Renal cortical epithelial cell (primary cell): ENCODE results near the gene TMEM217. TPM values are rescaled to one million over a fixed set of nuclear protein-coding genes. Genes with fewer than 3 reads are reported as not detected.
"Not testable (repeated sequence)": the region's sequence is repeated elsewhere in the genome, so short reads cannot be mapped to it uniquely, and the experiment has no call there.

Experiments used
- DNase-seq: peaks from one replicate; pipeline ENCODE4 v3.0.0-alpha.2; 2011; ENCODE audit warnings: low read depth
- total RNA-seq: library from RNA; depleted of rRNA; stranded (reverse); fragments of >200 nt; gene quantifications from 2 replicates; pipeline ENCODE4 v1.2.3, GENCODE V29; 2014

Gene TMEM217
- total RNA-seq, 1 donor from 2014 or later = 5.7 TPM

DNA sequence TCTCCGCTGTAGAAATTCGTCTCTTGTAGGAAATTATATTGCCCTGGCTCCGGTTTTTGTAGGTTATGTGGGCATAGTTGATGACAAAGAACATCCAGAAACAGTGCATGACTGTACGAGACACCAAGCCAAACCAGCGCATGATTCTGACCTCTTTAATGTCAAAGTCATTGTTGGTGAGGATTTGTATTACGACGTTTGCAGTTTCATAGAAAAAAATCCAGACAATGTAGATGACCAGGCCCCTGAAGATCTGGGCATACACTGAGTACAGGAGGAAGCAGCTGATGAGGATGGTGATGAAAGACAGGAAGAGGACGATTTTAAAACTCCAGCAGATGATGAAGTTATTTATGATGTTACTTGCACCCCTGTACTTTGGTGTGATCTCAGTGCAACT lies 39.4 kb downstream of the TMEM217 start:
- no peak for DNase-seq

DNA sequence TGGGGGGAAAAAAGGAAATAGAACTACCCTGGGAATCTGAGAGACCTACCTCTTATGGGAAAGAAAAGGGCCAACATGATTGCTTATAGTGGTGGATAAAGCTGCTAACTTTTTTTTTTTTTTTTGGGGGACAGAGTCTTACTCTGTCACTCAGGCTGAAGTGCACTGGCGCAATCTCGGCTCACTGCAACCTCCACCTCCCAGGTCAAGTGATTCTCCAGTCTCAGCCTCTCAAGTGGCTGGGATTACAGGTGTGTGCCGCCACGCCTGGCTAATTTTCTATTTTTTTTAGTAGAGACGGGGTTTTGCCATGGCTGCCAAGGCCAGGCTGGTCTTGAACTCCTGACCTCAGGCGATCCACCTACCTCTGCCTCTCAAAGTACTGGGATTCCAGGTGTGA lies 39.9 kb downstream of the TMEM217 start:
- DNase-seq = no peak

DNA sequence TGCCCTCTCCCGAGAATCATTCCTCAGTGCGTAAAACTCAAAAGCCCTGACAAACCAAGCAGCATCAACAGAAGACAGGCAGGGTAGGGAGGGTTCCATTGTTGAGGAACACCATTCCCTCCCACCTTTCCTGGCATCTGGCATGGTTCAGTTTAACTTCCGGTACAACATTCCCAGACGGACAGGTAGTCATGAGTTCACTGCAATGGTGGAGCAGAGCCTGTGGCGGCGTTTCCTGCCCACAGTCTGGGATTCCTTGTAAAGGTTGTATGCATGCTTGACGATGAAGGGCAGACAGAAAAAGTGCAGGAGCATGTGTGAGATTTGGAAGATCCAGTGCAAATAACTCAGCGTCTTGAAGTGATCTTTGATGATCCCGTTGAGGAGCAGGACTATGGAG lies 45.7 kb downstream of the TMEM217 start:
- no peak for DNase-seq

DNA sequence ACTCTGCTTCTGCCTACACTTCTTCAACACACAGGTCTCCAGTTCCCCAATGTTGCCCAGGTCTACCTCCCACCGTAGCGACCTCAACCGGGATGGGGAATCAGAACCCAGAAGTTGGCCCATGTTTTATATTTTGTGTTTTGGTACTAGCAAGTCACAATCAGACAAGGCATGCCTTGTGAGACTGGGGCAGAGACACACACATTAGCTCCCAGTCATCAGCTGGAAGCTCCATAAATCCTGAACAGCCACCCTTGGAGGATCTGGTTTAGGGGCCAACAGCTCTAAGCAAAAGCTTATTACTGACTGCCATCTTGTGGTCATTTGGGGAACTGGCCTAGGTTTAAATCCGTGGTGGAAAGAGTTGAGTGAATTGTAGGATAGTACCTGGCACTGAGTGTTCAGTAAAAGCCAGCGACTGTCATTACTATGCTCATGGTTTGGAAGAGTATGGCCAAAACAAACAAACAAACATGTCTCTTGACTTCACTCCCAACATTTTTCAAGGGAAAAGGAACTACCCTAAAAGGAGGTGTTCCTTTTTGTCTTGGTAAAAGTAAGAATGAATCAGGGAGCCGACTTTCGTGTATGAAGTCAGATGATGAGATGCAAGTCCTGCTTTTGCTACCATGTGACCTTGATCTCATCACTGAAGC lies 47.5 kb downstream of the TMEM217 start:
- DNase-seq = peak; percentile 74

DNA sequence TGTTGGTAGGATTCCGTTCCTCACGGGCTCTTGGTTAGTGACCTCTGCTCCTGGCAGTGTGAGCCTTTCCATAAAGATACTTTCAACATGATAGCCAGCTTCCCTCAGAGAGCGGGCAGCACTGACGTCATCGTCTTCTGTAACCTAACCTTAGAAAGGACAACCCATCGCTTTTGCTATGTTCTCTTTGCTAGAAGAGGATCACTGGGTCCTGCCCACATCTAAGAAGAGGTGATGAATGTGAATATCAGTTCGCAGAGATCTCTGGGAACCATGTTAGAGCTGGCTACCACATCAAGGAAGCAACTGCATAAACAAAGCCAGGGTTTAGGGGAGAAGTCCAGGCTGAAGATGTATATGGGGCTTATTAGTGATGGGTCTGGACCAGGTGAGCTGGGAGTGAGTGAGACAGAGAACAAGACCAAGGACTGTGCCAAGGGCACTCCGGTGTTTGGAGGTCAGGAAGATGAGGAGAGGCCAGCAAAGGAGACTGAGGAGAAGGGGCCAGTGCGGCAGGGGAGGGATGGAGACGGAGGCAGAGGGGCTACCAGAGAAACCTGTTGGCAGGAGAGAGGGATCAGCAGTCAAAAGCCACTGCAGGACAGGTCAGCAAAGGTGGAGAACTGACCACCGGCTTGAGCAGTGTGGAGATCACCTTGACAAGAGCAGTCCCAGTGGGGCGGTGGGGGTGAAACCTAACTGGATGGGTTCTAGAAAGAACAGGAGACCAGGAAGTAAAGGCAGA lies 48.3 kb downstream of the TMEM217 start:
- no peak for DNase-seq

DNA sequence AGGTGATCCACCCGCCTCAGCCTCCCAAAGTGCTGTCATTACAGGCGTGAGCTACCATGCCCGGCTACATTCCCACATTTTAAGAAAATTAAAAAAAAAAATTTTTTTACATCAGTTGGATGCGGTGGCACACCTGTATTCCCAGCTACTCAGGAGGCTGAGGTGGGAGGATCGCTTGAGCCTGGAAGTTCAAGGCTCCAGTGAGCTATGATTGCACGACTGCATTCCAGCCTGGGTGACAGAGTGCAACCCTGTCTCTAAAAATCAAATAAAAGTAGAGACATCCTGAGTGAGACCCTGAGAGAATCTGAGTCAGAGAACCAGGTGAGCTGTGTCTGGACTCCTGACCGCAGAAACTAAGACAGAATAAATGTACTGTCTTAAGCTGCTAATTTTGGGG lies 49.2 kb downstream of the TMEM217 start:
- no peak for DNase-seq

DNA sequence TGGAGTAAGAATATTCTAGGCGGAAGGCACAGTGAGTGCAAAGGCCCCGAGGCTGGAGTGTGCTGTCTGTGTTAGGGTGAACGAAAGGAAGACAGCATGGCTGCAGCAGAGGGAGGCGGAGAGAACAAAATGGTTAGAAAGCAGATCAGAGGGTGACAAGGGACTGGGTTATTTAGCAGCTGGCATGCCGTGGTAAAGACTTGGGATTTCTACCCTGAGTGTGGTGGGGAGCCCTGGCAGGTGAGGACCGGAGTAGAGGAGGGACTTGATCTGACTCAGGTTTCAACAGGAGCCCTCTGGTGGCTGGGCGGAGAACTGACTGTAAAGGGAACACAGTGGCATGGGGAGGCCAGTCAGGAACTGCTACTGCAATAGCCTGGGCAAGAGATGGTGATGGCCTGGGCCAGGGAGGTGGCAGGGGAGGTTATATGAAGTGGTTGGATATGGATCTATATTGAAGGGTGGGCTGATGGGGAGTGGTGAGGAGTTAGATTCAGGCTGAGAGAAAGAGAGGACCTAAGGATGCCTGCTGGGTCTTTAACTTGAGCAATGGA lies 50.0 kb downstream of the TMEM217 start:
- DNase-seq = peak; percentile 73

DNA sequence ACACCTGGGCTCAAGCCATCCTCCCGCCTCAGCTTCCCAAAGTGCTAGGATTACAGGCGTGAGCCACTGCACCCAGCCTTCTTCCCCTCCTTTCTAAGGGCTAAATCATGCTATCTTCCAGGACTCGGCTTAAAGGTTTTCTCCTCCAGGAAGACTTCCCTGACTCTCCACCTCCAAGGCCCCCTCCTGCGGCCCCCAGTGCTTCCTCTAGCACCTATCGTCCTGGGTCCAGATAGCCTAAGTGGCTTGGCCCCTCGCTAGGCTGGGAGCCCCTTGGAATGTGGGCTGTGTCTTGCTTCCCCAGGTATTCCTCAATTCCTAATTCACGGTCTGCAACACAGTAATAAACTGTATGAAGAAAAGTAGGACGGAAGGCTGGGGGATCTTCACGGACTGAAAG lies 51.3 kb downstream of the TMEM217 start:
- no peak for DNase-seq

DNA sequence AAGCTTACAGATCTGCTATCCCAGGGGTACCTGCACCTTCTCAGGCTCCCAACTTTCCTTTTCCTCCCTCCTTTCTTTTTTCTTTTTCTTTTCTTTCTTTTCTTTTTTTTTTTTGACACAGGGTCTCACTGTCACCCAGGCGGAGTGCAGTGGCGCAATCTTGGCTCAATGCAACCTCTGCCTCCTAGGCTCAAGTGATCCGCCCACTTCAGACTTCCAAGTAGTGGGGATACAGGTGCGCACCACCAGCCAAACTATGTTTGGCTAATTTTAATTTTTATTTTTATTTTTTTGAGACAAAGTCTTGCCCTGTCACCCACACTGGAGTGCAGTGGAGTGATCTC lies 52.0 kb downstream of the TMEM217 start:
- DNase-seq = no peak

DNA sequence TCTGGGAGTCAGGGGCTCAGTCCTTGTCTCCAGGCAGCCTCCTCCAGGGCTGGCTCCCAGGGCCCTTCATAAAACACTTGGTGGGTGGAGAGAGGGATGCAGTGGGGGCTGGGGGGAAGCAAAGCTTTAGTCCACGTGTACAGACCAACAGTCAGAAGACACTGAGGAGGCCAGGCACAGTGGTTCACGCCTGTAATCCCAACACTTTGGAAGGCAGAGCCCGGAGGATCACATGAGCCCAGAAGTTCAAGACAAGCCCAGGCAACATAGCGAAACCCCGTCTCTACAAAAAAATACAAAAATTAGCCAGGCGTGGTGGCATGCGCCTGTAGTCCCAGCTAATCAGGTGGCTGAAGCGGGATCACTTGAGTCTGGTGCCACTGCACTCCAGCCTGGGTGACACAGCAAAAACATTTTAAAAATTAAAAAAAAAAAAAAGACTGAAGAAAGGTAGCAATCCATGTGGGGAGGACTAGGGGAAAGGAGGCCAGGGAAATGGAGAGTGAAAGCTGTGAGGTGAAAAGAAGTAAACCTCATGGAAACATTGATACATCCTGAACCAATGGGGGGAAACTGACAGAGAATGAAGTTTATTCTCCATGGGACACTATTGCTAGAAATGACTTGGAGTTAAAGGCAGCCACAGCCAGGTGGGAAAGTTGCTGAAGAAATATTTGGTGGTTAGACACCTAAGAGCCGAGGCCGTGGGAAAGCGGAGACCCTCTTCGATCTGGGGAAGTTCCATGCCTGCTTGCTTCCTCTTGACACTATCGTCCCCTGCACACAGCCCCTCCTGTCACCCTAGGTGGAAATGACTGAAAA lies 52.6 kb downstream of the TMEM217 start:
- no peak for DNase-seq

DNA sequence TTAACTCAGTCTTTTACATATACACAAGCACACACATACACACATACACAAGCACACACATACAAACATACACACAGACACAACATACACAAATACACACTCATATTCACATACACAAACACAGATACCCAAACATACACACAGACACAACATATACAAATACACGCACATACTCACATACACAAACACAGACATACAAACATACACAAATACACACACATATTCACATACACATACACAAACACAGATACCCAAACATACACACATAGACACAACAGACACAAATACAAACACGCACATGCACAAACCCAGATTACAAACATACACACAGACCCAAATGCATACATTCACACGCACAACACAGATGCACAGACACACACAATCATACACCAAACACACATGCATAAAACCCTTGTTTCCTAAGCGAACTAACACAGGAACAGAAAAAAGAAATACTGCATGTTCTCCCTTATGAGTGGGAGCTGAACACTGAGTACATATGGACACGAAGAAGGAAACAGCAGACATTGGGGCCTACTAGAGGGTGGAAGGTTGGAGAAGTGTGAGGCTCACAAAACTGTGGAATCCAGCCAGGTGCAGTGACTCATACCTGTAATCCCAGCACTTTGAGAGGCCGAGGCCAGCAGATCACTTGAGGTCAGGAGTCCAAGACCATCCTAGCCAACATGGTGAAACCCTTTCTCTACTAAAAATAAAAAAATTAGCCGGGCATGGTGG lies 53.8 kb downstream of the TMEM217 start:
- DNase-seq = peak; percentile 73

DNA sequence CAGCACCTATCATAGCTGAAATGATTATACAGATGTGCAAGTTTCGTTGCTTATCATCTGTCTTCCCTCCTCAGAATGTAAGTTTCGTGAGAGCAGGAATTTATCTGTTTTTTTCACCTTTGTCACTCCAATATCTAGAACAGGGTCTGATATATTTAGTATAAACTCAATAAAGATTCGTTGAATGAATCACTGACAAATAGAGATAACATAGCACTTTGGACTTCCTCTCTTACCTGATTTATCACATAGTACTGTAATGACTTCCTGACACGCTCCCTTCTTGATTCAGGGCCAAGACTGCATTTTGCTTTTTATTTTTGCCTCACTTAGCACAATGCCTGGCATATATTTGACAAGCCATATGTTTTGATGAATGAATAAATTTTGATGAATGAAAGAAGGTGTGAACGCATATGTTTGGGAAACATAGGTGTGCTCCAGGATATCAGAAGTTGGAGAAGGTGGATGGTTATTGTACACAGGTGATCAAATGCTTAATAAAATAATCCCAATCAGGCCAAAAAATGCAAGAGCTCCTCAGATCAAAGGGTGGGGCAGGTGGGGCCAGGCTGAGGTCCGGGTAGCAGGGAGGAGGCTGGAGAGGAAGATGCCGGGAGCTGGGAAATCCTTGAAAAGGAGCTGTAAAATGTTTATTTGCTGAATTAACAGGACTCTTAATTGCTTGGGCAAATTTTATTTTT lies 55.0 kb downstream of the TMEM217 start:
- no peak for DNase-seq

DNA sequence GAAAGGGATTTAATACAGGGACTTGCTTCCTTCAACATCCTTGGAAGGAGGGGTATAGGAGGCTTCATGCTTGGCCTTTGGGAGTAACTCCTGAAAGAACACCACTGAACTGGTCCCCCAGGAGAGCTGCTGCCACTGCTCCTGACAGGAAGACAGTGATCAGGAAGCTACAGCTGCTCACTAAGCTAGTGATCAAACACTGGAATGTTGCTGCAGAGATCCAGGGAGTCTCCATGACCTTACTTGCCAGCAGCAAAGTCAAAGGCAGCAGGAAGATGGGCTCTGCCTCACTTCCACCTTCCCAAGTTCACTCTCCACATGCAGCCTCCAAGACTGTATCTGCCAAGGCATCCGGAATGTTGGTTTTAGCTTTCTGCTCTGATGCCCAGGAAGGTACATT lies 56.2 kb downstream of the TMEM217 start:
- no peak for DNase-seq

DNA sequence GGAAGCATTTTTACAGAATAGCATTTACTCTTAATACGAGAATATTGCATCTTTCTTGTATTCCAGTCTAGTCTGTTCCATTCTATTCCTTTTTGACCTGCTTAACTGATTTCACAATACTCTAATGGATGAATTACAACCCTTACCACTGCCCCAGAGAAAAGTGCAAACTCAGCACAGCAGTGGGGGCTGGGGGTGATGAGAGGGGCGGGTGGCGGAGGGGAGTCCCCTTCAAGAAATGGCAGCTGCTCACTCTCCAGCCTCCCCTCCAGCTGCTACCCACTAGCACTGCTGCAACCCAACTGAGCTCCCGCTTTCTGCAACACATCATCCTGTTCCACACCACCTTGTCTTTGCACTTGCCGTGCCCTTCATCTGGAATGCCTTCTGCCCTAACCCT lies 57.9 kb downstream of the TMEM217 start:
- DNase-seq = no peak

DNA sequence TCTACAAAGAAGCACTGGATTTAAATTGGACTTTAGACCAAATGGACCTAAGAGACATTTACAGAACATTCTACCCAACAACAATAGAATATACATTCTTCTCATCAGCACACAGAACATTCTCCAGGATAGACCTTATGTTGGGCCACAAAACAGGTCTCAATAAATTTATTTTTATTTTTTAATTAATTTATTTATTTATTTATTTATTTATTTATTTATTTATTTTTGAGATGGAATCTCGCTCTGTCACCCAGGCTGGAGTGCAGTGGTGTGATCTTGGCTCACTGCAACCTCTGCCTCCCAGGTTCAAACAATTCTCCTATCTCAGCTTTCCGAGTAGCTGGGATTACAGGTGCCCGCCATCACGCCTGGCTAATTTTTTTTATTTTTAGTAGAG lies 61.5 kb downstream of the TMEM217 start:
- not testable (repeated sequence) for DNase-seq

DNA sequence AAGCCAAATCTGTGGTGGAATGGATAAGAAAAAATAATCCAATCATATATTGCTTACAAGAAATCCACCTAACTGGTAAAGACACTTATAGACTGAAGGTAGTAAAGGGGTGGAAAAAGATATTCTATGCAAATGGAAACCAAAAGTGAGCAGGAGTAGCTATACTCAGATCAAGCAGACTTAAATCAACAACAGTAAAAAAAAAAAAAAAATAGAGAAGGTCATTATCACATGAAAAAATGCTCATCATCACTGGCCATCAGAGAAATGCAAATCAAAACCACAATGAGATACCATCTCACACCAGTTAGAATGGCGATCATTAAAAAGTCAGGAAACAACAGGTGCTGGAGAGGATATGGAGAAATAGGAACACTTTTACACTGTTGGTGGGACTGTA lies 63.1 kb downstream of the TMEM217 start:
- DNase-seq = not testable (repeated sequence)

DNA sequence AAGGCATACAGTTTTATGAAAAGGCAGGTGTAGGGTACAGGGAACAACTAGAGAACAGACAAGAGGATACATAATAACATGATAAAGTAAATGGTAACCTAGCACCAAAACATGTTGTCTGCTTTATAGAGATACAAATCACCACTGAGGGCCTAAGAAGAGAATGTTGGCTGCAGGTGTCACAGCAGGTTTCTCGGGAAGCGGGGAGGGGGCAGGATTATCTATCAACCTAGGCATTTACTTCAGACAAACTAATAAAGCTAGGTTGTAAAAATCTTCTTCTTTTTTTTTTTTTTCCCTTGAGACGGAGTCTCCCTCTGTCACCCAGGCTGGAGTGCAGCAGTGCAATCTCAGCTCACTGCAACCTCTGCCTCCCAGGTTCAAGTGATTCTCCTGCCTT lies 65.3 kb downstream of the TMEM217 start:
- DNase-seq = no peak

DNA sequence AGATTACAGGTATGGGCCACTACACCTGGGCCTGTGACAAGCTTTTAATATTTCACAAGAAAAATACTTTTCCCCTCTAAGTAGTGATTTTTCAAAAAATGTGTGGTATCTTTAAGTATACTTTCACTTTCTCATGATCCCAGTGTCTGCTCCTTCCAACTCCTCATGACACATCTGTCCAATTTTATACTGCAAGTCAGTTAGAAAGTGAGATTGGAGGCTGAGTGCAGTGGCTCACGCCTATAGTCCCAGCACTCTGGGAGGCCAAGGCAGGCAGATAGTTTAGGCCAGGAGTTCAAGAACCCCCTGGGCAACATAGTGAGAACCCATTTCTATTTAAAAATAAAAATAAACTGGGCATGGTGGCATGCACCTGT lies 67.8 kb downstream of the TMEM217 start:
- no peak for DNase-seq

DNA sequence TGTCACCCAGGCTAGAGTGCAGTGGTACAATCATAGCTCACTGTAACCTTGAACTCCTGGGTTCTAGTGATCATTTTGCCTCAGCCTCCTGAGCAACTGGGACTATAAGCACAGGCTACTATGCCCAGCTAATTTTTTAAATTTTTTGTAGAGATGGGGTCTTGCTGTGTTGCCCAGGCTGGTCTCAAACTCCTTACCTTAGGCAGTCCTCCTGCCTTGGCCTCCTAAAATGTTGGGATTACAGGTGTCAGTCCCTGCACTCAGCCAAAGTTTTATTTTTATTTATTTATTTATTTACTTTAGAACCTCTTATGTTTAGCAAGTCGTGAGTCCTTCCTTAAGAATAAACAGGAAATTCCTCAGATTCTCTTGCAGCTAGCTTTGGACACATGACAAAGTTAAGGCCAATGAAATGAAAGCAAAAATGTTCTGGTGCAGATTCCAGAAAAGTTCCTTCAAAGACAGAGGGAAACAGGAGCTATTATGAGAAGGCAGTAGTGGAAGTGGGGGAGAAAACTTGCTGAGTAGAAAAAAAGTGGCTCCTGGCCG lies 68.9 kb downstream of the TMEM217 start:
- DNase-seq = no peak

DNA sequence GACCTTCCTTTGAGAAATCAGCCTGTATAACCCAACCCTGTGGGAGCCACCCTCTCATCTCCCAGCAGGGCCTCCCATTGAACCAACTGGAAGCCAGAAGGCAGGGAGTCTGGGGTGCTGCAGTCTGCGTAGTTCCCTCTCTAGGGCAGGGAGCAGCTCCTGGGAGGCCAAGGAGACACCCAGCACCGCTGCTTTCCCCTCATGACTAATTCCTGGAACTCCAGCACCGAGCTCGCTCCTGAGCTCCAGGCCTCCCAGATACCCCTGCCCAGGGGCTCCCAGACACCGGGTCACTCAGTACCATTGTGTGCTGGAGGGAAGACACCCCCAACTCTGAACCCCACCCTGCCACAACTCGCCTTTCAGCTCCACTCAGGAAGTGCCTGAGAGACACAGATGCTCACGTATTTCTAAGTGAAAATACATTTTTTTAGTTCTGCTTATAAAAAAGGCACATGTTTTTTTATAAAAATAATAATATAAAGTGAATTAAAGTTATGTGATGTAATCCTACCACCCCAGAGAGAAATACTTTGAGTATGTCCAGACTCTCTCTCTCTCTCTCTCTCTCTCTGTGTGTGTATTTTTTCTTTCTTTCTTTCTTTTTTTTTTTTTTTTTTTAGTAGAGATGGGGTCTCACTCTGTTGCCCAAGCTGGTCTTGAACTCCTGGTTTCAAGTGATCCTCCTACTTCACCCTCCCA lies 70.5 kb downstream of the TMEM217 start:
- DNase-seq = no peak
